GM19025 (cell line): Measurements from ENCODE around the gene GDF10.

Experiments
- ATAC-seq: cut with Tn5 transposase; IDR thresholded peaks from one replicate; pipeline ENCODE4 v1.9.1; 2021; ENCODE audit warnings: mild to moderate bottlenecking, low read depth, moderate library complexity; ENCODE audit not compliant: unreplicated experiment

Gene GDF10, protein sequence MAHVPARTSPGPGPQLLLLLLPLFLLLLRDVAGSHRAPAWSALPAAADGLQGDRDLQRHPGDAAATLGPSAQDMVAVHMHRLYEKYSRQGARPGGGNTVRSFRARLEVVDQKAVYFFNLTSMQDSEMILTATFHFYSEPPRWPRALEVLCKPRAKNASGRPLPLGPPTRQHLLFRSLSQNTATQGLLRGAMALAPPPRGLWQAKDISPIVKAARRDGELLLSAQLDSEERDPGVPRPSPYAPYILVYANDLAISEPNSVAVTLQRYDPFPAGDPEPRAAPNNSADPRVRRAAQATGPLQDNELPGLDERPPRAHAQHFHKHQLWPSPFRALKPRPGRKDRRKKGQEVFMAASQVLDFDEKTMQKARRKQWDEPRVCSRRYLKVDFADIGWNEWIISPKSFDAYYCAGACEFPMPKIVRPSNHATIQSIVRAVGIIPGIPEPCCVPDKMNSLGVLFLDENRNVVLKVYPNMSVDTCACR

DNA sequence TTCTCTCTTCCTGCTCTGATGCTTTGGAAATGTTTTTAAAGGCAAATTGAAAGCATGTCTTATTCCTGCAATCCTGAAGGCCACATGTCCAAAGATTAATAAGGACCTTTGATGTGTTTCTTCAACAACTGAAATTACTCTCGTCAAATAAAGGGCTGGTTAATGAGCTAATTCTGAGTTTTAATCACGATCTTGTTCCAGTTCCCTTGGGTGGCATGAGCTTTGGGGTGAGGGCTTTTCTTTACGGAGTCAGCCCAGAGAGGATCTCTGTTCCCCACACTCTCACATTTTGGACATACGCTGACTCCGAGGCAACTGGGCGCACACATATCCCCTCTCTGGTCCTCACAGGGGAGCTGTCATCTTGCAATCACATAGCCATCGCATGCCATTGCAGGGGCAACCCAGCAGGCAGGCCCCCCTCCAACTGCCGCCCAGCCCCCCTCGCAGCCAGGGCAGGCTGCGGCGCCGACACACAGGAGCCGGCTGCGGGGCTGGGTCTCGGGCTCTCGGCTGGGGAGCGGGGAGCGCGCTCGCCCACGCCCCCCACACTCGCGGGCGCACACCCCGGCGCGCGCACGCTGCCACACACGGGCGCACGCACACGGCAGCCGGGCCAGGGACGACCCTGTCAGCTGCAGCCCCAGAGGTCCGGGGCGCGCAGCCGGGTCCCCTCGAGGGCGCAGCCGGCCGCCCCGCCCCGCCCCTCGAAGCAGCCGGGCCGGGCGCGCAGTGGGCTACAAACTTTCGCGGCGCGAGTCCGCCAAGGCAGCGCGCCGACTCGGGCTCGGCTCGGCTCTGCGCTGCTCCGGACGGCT lies at the start of gene GDF10:
GDF10 (plus strand) TSS at position 587 of the 818 bp plus-strand sequence. CDS start 455 bp downstream, outside the sequence.
- no peak for ATAC-seq

DNA sequence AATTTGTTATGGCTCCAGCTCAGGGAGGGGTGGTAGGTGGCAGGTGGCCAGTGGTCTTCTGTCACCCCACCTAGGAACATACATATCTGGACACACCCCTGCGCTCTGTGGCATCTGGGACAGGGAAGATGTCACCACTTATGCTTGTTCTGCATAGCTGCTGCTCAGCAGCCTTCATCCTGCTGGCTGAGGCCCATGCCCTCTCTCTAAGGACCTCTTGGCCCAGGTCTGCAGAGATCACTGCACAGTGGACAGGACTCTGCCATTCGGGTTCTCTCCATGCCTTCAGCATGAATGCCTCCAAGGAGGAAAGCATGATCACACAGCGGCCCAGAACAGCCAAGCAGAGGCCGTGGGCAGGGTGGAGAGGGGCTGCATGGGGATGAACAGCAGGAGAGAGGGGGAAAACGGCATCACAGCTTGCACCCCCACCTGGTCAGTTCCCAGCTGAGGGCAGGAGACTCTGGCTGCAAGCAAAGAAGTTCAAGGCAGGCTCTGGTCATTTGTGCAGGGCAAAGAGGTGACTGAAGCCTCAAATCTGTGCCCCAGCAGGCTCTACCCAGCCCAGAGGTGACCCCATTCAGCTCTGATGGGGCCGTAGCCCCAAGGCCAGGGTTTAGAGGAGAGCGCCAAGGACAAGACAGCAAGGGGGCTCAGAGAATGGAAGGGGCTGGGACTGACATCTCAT lies 47.8 kb upstream of the GDF10 start:
- ATAC-seq: no peak

DNA sequence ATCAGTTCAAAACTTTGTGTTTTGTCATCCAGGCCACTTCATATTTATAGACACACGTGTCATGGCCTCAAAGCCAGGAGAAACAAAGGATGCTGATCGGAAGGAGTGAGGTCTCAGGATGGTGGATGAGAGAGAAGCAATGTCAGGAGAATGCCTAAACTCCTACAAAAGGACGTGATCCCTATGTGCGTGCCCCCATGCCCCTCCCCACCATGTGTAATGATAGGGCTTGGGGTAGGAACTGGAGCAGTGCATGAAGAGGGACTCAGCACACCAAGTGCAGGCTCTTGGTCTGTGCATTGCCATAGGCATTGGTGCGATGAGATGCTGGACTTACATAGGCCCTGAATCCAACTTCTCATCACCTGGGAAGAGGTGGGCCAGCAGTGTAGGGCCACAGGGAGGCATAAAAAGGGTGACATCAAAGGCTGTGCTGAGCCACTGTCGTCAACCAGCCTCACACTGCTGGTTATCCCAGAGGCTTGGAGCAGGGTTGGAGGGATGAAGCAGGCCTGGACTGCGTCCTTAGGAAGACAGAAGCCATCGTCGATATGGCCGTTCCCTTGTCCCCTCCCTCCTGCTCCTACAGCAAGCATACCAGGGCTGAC lies 46.9 kb upstream of the GDF10 start:
- ATAC-seq: no peak

DNA sequence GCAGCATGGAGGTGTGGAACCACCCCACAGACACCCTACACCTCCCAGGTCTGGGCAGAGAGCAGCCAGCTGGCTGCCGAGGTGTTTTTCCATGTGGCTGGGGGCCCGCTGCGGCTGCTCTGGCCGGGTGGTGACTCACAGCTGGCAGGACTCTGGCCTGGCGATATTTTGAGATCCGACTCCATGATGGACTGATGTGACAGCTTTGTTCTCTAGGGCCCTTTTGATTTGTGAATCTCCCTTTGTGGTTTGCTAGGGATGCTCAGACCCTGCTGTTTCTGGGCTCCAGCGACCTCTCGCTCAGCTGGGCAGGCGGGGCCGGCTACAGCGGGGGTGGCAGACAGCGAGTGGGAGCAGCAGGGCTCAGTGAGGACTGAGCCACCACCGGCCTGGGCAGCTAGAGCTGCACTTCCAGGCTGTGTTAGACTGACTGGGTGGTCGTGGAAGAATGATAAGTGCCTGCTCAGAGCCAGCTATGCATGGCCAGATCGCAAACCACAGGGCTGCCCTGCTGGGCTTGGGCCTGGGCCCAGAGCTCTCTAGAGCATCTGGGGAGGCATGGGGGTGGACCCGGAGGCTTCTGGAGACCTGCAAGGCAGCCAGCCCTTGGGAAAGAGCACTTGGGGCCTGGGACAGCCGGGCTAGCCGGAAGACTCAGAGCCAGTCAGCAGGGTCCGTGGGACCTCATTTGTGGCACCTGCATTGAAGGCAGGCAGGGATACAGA lies 46.2 kb upstream of the GDF10 start:
- ATAC-seq: no peak

DNA sequence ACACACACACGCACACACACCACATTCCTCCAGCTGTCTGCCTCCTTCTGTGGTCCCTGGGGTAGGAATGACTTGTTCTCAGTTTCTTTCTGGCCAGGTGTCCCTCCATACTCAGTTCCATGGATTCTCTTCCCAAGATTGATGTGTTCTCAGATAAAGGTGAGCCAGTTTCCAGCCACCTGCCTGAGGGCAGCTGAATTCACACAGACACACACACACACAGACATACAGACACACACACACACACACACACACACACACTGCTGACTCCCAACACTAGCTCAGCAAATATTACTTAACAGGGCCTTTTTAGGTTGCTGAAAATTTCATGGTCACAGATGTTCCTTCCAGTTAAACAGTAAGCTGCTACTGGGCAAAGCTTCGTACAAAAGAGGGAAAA lies 45.4 kb upstream of the GDF10 start:
- ATAC-seq: no peak

DNA sequence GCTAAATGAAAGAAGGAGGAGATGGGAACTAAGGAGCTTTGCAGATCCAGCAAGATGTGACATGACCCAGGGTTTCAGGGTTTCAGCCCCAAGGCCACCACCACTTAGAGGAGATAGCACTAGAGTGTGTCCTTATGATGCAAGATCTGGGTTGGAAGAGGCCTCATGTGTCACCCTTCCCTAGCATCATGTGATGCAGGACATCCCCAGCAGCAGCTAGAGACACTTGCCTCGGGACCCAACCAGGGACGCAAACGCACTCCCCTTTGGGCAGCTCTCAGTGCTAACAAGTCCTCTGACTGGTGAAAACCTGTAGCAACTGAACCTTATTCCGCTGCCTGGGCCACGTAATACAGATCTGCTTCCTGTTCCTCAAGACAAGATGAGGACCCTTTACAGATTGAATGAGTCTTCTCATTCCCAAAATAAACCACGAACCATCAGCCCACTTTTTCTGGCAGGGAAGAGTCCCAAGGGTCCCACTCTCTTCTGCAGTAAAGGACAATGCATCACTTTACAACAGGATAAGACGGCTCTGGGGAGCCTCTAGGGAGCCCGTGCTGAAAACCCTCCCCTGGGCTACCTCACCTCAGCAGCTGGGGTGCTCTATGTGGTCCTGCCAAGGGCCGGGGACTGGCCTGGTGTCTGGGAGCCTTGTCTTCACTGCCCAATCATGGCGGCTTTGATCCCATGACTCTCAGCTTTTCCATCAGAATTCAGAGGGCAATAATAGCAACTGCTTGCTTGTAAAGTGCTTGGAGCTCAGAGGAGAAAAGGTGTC lies 44.8 kb upstream of the GDF10 start:
- ATAC-seq: no peak

DNA sequence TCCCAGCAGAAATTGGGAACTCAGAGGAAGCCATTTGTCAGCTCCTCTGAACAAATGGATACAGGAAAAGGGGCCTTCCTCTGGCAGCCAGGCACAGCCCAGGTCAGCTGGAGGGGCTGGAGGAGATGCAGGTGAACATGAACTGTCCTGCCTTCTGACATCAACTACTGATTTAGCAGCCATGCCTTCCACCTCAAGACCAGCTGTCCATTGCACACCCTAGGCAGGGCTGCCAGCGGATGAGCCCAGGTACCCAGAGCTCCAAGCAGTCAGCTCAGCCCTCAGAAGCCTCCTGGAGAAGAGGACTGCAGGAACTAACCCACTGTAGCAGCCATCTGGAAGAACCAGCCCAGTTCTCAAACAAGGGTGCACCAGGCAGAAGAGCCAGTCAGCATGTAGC lies 44.1 kb upstream of the GDF10 start:
- no peak for ATAC-seq

DNA sequence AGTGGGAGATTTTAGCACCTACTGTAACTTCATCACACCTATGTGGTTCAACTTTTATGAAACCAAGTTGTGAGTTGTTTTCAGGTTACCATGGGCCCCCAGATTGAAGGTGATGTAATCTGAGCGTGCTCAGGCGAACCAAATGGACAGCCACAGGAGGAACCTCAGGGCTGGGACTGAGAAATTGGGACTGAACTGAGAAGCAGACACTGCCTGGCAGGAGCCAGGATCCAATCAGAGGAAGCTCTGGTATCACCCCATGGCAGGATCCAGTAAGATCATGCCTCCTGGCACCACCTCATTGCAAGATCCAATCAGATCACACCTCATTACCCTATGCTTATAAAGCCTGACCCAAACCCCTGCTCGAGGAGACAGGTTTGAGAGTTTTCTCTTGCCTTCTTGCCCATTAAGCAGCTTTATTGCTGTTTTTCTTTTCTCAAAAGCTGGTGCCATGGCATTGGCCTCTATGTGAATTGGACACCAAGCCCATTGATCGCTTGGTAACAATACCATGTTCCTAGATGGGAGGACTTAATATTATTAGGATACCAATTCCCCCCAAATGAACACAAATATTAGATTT lies 43.2 kb upstream of the GDF10 start:
- ATAC-seq: no peak

DNA sequence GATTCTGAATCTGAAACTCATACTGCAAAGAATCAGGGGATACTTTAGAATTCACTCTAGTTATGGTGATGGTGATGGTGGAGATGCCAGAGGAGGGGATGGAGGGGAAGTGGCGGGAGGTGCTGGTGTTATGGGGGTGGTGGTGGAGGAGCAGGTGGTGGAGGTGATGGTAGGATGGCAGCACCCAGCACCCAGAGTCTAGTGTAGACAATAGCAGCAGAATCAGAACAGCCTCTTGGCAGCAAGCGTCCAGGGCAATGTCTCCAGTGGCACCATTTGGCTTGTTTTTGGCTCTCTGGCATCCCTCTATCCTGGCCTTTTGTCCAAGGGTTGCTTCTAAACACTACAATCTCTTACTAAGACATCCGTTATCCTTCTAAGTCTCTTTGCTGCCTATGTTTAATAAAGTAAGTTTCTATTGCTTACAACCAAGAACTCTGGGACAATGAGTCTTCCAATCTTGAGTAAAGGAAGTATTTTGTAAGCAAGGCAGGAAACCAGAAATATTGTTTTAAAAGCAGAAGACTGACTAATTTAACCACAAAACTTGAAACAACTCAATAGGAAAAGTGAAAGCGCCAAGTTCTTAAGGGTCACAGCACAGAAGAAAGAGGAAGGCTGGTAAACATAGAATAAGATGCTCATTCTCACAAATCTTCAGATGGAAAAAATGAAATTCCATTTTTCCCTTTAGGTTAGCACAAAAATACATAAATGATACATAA lies 42.4 kb upstream of the GDF10 start:
- ATAC-seq: no peak

DNA sequence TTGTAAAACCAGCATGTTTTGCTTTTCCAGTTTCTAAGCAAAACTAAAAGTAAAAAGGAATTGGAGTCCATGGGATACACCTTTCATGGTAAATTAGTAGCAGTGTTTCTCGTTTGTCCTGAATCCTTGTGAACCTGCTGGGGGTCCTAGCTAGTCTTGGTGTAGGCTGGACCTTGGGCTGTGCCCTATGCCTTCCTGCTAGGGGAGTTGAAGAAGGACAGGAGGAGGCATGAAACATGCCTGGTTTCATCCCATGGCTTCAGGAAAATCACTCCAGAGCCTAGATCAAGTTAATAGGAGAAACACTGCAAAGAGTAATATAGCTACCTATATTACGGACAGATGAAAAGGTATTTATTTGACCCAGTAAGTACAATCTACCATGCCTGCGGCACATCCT lies 41.1 kb upstream of the GDF10 start:
- ATAC-seq: no peak

DNA sequence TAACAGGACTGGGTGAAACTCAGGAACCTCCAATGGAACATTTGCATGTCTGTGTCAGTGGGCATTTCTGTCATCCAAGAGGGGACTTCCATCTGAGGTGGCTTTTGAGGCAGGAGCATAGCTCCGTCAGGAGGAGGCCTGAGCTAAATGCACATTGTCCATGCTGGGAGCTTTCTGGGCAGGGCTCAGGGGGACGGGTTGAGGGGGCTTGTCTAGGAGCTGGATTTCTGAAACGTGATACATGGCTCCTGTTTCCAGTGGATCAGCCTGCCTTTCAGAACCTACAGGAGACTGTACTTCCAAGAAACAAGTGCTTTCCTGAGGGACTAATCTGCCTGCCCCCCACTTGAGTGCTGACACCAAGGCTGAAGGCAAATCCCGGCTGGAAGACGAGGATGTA lies 40.5 kb upstream of the GDF10 start:
- no peak for ATAC-seq

DNA sequence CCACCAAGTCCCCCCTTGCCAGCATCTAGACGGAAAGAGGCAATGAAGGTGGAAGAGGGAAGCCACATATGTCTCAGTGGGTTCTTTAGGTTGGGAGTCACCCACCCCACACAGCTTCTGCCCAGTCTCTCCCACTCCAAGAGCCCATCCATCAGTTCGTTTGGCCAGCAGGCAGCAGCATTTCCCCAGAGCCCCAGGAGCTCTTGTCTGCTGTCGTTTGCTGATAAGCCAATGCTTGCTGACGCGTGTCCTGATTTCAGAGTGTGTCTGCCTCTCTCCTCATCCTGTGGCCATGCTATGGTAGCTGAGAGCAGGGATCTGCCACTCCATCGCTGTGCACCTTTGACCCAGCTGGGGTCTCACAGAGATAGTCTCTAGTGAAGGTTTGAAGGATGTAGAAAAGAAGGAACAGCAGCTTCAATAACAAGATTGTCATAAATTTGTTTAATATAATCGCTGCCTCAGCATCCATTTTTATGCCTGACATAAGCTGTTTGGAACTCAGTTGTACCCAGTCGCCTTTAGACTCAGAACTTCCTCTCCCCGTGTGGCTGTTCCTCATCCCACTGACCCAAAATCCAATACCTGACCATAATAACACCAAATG lies 39.4 kb upstream of the GDF10 start:
- ATAC-seq: no peak

DNA sequence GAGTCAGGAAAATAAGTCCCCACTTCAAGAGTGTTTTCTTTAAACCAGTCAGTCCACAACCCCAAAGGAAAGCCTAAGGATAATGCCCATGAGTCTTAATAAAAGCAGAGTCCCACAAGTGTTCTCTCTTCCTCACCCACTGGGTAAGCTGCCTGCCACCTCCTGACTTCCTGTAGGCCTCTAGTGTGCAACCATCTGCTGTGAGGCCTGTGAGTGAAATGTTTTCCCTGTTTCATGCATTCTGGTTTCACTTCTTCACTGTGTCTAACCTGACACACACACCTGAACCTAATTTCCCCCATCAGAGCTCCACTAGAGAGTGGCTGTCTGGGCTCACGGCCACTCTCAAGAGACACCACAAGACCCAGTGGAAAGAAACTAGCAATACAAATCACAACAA lies 38.9 kb upstream of the GDF10 start:
- peak; percentile 97 for ATAC-seq

DNA sequence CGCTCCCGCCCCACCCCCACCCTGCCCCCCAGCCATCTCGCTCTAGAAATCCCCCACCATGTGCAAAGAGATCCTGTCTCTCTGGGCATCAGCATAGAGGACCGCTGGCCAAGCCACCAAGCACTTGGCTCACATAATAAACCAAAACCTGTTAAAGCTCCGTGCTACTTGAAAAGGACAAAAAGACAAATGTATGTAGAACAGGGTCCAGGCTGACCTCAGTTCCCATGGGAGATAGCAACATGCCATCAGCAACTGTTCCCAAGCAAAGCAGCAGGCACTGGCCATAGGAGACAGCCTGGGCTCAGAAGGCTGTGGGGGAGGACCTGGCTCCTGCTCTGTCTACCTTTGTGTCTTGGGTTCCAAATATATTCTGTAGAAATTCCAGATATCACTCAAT lies 38.4 kb upstream of the GDF10 start:
- ATAC-seq: no peak

DNA sequence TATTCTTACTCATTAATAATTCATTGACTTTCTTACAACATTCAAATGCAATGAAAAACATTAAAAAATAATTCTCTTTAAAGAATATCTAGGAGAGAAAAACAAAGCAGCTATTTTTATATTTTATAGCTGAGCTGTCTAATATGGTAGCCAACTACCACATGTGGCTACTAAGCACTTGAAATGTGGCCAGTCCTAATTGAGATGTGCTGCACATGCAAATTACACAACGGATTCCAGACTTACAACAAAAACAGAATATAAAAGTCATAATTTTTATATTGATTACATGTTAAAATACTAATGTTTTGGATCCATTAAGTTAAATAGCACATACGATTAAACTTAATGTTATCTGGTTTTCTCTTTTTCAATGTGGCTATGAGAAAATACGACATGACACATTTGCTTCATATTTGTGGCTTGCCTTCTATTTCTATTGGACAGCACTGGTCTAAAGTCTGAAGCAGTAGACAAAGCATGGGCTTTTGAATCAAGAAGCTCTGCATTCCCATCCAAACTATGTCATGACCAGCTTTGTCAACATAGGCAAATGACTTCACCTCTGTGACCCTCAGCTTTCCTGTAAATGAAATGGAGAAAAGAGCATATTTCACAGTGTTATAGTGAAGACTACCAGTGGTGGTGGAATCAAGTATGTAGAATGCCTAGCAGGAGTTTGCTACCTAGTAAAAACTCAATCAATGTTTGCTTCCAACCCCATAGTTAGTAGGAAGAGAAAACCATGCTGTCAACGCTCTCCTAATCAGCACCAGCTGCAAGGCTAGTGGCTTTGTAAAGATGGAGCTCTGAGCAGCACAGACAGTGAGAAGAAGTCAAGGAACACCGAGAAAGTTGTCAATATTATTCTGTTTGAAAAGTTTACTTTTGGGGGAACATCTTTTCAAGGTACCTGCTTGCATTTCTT lies 37.1 kb upstream of the GDF10 start:
- ATAC-seq: no peak

DNA sequence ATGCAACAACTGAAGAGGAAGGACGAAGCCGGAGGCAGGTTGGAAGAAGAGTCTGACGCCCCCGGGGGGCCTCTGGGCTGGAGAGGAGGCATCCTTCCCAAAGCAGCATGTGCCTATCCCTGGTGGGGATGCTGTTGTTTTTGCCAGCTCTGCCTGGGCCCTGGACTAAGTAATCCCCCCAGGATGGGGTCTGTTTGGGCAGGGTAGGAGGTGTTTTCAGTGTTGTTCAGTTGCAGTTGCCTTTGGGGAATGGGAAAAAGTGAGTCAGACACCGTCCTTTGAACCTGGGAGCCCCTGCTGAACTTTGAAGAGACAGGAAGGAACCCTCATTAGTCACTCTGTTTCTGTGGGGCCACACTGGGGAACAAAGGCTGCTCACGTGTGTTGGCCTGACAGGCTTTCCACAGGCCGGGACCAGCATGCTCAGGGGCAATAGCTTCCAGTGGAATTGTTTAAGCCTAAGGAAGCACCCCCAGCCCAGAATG lies 35.2 kb upstream of the GDF10 start:
- ATAC-seq: no peak

DNA sequence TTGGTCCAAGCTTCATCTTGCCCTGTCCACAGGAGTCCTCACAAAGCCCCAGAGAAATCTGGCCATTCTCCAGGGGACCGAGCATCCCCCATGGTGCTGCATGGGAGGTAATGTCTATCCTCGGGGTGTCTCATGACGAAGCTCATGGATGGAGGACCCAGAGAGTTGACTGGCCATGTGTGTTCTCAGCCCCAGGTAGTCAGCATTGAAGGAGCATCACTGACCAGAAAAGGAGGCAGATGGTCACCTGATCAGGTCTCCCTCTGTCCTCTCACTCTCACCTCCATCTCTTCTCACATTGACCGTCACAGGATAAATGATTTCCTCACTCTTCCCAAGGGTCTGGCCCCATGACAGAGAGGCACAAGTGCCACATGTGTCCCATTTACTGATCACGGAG lies 33.4 kb upstream of the GDF10 start:
- ATAC-seq: no peak
